HL-60 (cell line): ENCODE data around the gene USP5.

Experiments used
- DNase-seq, 2 experiments: peaks; one replicate each; pipeline ENCODE4 v3.0.0-alpha.2; 2010 to 2020; ENCODE audit warnings: low read depth in 1 of 2, low spot score in 1 of 2
- H3K27ac ChIP-seq: fragments of 250-450 bp; sonication (Bioruptor Pico); replicated peaks from 2 replicates; pipeline ENCODE4 v1.5.1; 2020; ENCODE audit warnings: mild to moderate bottlenecking, moderate library complexity
- H3K27me3 ChIP-seq: fragments of 250-450 bp; sonication (Bioruptor Pico); 2 replicates; pipeline ENCODE4 v1.5.1; 2021; ENCODE audit warnings: mild to moderate bottlenecking, moderate library complexity; ENCODE audit not compliant: insufficient read depth, poor library complexity, severe bottlenecking
- H3K4me3 ChIP-seq: replicated peaks from 2 replicates; pipeline ENCODE4 v1.5.1; 2011; ENCODE audit warnings: mild to moderate bottlenecking, control low read depth, low read length; ENCODE audit not compliant: insufficient read depth
- GABPA ChIP-seq: IDR thresholded peaks from 2 replicates; pipeline ENCODE4 v1.6.1; 2012; ENCODE audit warnings: low read depth
- POLR2AphosphoS5 ChIP-seq: IDR thresholded peaks from 2 replicates; pipeline ENCODE4 v1.6.1; 2012; ENCODE audit warnings: low read depth
- SPI1 ChIP-seq: IDR thresholded peaks from 2 replicates; pipeline ENCODE4 v1.6.1; 2012; ENCODE audit warnings: low read depth, mild to moderate bottlenecking, borderline replicate concordance
- TF ChIP-seq, protein P1 (sequence below): IDR thresholded peaks from 2 replicates; pipeline ENCODE4 v1.6.1; 2012; ENCODE audit warnings: low read depth; ENCODE audit not compliant: insufficient replicate concordance
- TF ChIP-seq, protein P2 (sequence below): IDR thresholded peaks from one replicate; pipeline ENCODE4 v1.5.1; 2011; ENCODE audit warnings: low read length, control low read depth, inconsistent platforms; ENCODE audit not compliant: insufficient read depth

Gene USP5

DNA sequence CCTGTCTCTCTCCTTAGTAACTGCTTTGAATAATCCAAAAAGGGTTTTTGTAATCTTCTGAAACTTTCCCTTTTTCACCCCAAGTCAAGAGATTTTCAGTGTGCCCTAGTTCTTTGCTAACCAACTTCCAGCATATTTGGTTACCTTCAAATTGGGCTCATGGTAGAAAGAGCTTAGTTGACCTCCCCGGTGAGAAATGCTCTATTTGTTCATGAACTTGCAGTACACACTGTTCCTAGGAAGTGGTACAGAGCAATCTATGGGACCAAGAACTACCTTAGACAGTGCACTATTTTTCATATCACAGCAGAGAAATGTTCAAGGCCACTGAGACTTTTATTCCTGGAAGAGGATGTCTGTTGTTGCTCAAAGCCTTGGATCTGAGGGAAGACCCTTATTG lies 1.7 kb downstream of the USP5 start:
- Histone ChIP-seq H3K4me3 (no peak overlapping the region), H3K27me3 (no peaks in the 10 kb centered on the region), H3K27ac (no peak overlapping the region)
- DNase-seq, result no peak
- TF ChIP-seq, protein P1, sequence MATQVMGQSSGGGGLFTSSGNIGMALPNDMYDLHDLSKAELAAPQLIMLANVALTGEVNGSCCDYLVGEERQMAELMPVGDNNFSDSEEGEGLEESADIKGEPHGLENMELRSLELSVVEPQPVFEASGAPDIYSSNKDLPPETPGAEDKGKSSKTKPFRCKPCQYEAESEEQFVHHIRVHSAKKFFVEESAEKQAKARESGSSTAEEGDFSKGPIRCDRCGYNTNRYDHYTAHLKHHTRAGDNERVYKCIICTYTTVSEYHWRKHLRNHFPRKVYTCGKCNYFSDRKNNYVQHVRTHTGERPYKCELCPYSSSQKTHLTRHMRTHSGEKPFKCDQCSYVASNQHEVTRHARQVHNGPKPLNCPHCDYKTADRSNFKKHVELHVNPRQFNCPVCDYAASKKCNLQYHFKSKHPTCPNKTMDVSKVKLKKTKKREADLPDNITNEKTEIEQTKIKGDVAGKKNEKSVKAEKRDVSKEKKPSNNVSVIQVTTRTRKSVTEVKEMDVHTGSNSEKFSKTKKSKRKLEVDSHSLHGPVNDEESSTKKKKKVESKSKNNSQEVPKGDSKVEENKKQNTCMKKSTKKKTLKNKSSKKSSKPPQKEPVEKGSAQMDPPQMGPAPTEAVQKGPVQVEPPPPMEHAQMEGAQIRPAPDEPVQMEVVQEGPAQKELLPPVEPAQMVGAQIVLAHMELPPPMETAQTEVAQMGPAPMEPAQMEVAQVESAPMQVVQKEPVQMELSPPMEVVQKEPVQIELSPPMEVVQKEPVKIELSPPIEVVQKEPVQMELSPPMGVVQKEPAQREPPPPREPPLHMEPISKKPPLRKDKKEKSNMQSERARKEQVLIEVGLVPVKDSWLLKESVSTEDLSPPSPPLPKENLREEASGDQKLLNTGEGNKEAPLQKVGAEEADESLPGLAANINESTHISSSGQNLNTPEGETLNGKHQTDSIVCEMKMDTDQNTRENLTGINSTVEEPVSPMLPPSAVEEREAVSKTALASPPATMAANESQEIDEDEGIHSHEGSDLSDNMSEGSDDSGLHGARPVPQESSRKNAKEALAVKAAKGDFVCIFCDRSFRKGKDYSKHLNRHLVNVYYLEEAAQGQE, result no peak
- no peak for TF ChIP-seq POLR2AphosphoS5
- no peak for TF ChIP-seq GABPA
- TF ChIP-seq, protein P2, sequence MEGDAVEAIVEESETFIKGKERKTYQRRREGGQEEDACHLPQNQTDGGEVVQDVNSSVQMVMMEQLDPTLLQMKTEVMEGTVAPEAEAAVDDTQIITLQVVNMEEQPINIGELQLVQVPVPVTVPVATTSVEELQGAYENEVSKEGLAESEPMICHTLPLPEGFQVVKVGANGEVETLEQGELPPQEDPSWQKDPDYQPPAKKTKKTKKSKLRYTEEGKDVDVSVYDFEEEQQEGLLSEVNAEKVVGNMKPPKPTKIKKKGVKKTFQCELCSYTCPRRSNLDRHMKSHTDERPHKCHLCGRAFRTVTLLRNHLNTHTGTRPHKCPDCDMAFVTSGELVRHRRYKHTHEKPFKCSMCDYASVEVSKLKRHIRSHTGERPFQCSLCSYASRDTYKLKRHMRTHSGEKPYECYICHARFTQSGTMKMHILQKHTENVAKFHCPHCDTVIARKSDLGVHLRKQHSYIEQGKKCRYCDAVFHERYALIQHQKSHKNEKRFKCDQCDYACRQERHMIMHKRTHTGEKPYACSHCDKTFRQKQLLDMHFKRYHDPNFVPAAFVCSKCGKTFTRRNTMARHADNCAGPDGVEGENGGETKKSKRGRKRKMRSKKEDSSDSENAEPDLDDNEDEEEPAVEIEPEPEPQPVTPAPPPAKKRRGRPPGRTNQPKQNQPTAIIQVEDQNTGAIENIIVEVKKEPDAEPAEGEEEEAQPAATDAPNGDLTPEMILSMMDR, result no peak
- no peak for TF ChIP-seq SPI1

DNA sequence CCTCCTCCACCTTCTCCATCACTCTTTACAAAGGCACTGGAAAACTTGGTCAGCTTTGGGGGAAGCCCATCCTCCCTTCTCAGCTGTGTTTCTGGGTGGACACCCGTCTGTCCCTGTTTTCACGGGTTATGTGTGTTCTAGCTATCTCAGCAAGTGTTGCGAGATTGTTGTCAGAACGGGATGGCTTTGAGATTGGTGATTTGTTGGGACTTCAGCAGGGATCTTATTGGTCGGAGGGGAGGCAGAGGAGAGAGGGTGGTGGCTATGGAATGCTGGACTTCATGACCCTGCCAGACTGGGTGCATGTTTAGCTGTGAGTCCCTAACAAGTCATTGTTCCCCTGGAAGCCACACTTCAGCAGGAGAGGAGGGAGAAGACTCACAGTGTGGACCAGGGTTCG lies 2.1 kb downstream of the USP5 start:
- H3K4me3 ChIP-seq, result no peak overlapping the region
- H3K27ac ChIP-seq, result no peak overlapping the region
- DNase-seq, result no peak
- no peak for TF ChIP-seq SPI1
- TF ChIP-seq, protein P1, result no peak
- no peak for TF ChIP-seq POLR2AphosphoS5
- no peak for TF ChIP-seq GABPA
- TF ChIP-seq, protein P2, result no peak
- H3K27me3 ChIP-seq, result no peaks in the 10 kb centered on the region

DNA sequence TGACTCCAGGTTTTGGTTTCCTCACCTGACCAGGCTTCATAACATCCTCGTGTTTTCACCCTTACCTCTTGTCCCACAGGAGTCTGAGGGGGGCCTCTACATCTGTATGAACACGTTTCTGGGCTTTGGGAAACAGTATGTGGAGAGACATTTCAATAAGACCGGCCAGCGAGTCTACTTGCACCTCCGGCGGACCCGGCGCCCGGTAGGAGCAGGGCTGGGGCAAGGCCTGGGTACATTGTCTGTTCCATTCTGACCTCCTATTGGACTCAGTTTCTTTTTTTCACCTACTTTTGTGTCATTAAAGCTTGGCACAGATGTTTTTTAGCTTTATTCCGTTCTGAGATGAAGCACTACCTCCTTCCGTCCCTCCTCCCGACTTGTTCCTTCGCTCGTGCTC lies 3.4 kb downstream of the USP5 start:
- no peak overlapping the region for H3K27ac ChIP-seq
- no peaks in the 10 kb centered on the region for H3K27me3 ChIP-seq
- H3K4me3 ChIP-seq, result no peak overlapping the region
- TF ChIP-seq SPI1 (no peak), POLR2AphosphoS5 (no peak), GABPA (no peak)
- TF ChIP-seq, protein P1, result no peak
- TF ChIP-seq, protein P2, result no peak
- no peak for DNase-seq
